Naive thymus-derived CD4-positive, alpha-beta T cell (primary cell): Measurements from ENCODE around the gene PLVAP. TPM values are rescaled to one million over a fixed set of nuclear protein-coding genes. Genes with fewer than 3 reads are reported as not detected.

Experiments used
- ATAC-seq: fragments of 150-1000 bp; cut with Tn5 transposase; 2 replicates; pipeline ENCODE4 v1.10.0; 2021; ENCODE audit warnings: mild to moderate bottlenecking, moderate library complexity
- CTCF ChIA-PET: fragments of 350-600 bp; sonication (Branson Sonifier 250); formaldehyde crosslinking; loops from one replicate; lab custom pipeline; 2021; ENCODE audit warnings: antibody characterized with exemption; lab: Charles Lee
- POLR2A ChIA-PET: fragments of 350-600 bp; sonication (Branson Sonifier 250); formaldehyde crosslinking; loops from one replicate; lab custom pipeline; 2021; ENCODE audit warnings: antibody characterized with exemption, inconsistent platforms; lab: Charles Lee
- DNase-seq, 9 donors: peaks; one replicate each; pipeline versions ENCODE4 v3.0.0 to v3.0.0-alpha.2; 2020 to 2022; ENCODE audit warnings: mixed read lengths in 1 of 9
- H3K27ac ChIP-seq: one replicate; pipeline ENCODE4 v1.7.0; 2013; ENCODE audit warnings: mild to moderate bottlenecking, low read depth, low read length, moderate library complexity
- H3K27me3 ChIP-seq, 2 donors: one replicate each; pipeline ENCODE4 v1.7.0; 2013; ENCODE audit warnings: low read length in 2 of 2, mild to moderate bottlenecking in 2 of 2, moderate library complexity in 2 of 2; ENCODE audit not compliant: control insufficient read depth in 2 of 2, insufficient read depth in 2 of 2
- H3K36me3 ChIP-seq, 3 experiments: 1 replicate in 2 of 3; 2 replicates in 1 of 3; pipeline ENCODE4 v1.7.0; 2013; ENCODE audit warnings: low read length in 3 of 3, mild to moderate bottlenecking in 3 of 3, moderate library complexity in 1 of 3; ENCODE audit not compliant: insufficient read depth in 3 of 3, control insufficient read depth in 2 of 3
- H3K4me1 ChIP-seq, 2 donors: one replicate each; pipeline ENCODE4 v1.7.0; 2013; ENCODE audit warnings: low read length in 2 of 2, mild to moderate bottlenecking in 2 of 2, moderate library complexity in 1 of 2; ENCODE audit not compliant: control insufficient read depth in 2 of 2, insufficient read depth in 2 of 2
- H3K4me3 ChIP-seq: 2 replicates; pipeline ENCODE4 v1.7.0; 2013; ENCODE audit warnings: mild to moderate bottlenecking, low read length
- H3K9me3 ChIP-seq, 3 experiments: 1 replicate in 2 of 3; 2 replicates in 1 of 3; pipeline ENCODE4 v1.7.0; 2013; ENCODE audit warnings: low read length in 3 of 3; ENCODE audit not compliant: control insufficient read depth in 2 of 3
- H3K27ac Mint-ChIP-seq, 9 donors: one replicate each; pipeline ENCODE4 v1.8.0; 2020 to 2022; ENCODE audit warnings: mixed read lengths in 9 of 9, mild to moderate bottlenecking in 8 of 9, moderate library complexity in 5 of 9, inconsistent platforms in 2 of 9
- H3K27me3 Mint-ChIP-seq, 5 donors: one replicate each; pipeline ENCODE4 v1.8.0; 2021 to 2022; ENCODE audit warnings: mixed read lengths in 5 of 5, mild to moderate bottlenecking in 1 of 5
- H3K36me3 Mint-ChIP-seq, 5 donors: one replicate each; pipeline ENCODE4 v1.8.0; 2020 to 2022; ENCODE audit warnings: mixed read lengths in 5 of 5, mild to moderate bottlenecking in 3 of 5, inconsistent platforms in 1 of 5
- H3K4me1 Mint-ChIP-seq, 7 donors: one replicate each; pipeline ENCODE4 v1.8.0; 2020 to 2022; ENCODE audit warnings: mixed read lengths in 7 of 7, mild to moderate bottlenecking in 3 of 7, inconsistent platforms in 1 of 7
- H3K4me3 Mint-ChIP-seq, 10 donors: one replicate each; pipeline ENCODE4 v1.8.0; 2020 to 2022; ENCODE audit warnings: mild to moderate bottlenecking in 10 of 10, mixed read lengths in 10 of 10, moderate library complexity in 6 of 10, inconsistent platforms in 2 of 10
- H3K9me3 Mint-ChIP-seq, 11 donors: one replicate each; pipeline ENCODE4 v1.8.0; 2020 to 2022; ENCODE audit warnings: mixed read lengths in 11 of 11, mild to moderate bottlenecking in 4 of 11, inconsistent platforms in 1 of 11, moderate library complexity in 1 of 11
- intact Hi-C, 2 donors: fragments of 100-400 bp; cut with micrococcal nuclease; formaldehyde crosslinking; loops; one replicate each; pipeline ENCODE4 v1.15.1; 2023
- polyA plus RNA-seq, 2 donors: library from polyadenylated mRNA; unstranded; fragments of 300-500 nt; fragmentation: Illumina TruSeq; gene quantifications; one replicate each; pipeline ENCODE4 v1.2.3, GENCODE V29; 2021
- total RNA-seq, 6 experiments: library from RNA in 5 of 6; stranded (reverse) in 5 of 6; gene quantifications; 1 replicate in 5 of 6; 2 replicates in 1 of 6; pipeline ENCODE4 v1.2.3 and lab custom pipeline; 2021 to 2026

The PLVAP gene
- total RNA-seq: under 1 TPM in 3 of 5 experiments, not detected in 2; 0.24 to 0.43 (median 0.42) TPM
- polyA plus RNA-seq: not detected
- total RNA-seq (lab: John Stamatoyannopoulos, UW): not detected

GRCh38 chr19:17376935-17377600, at the start of gene PLVAP:
TSS of gene PLVAP (minus strand) at chr19:17377342. CDS start at chr19:17377288, 54 bp downstream.
- Histone ChIP-seq H3K36me3 (no peaks in the 10 kb centered on the region), H3K9me3 (no peaks in the 10 kb centered on the region), H3K27me3 (no peaks in the 10 kb centered on the region), H3K4me3 (no peak within 1 kb of the TSS), H3K4me1 (no peaks in the 10 kb centered on the region), H3K27ac (no peak within 1 kb of the TSS)
- H3K4me3 Mint-ChIP-seq: no peak within 1 kb of the TSS
- ATAC-seq (no peak), DNase-seq (no peak)
- peaks cover 0 to 4% (median 0%) of the 10 kb centered on the region in 5 donors for H3K36me3 Mint-ChIP-seq
- no peak within 1 kb of the TSS for H3K27ac Mint-ChIP-seq
- CTCF ChIA-PET: no interaction called here
- intact Hi-C loops: no loop called here
- POLR2A ChIA-PET: no interaction called here
- H3K27me3 Mint-ChIP-seq: peaks cover 0 to 11% (median 8%) of the 10 kb centered on the region in 5 donors
- peaks cover 0 to 8% (median 2%) of the 10 kb centered on the region in 11 donors for H3K9me3 Mint-ChIP-seq
- H3K4me1 Mint-ChIP-seq: peaks cover 0 to 1% (median under 1%) of the 10 kb centered on the region in 7 donors

GRCh38 chr19:17424743-17425365, 47.7 kb upstream of the PLVAP start:
- peaks cover 0 to 12% (median 0%) of the 10 kb centered on the region in 3 experiments for H3K36me3 ChIP-seq
- Mint-ChIP-seq H3K27ac (no peak overlapping the region), H3K4me3 (peak overlapping the region in 1 of 10 donors; percentile 18), H3K27me3 (no peaks in the 10 kb centered on the region), H3K9me3 (no peaks in the 10 kb centered on the region), H3K4me1 (peaks cover 4 to 18% (median 11%) of the 10 kb centered on the region in 7 donors), H3K36me3 (peaks cover 0 to 8% (median 0%) of the 10 kb centered on the region in 5 donors)
- ChIA-PET CTCF (no interaction called here), POLR2A (no interaction called here)
- no peak overlapping the region for H3K4me3 ChIP-seq
- no peak overlapping the region for H3K27ac ChIP-seq
- intact Hi-C loops: no loop called here
- DNase-seq (peak in 5 of 9 donors; percentile 22 to 41 (median 30)), ATAC-seq (peak; percentile 68)
- peaks cover 5 to 9% of the 10 kb centered on the region in 2 donors for H3K4me1 ChIP-seq
- H3K27me3 ChIP-seq: no peaks in the 10 kb centered on the region
- H3K9me3 ChIP-seq: no peaks in the 10 kb centered on the region

GRCh38 chr19:17423429-17424208, 46.5 kb upstream of the PLVAP start:
- intact Hi-C loops: no loop called here
- Histone ChIP-seq H3K9me3 (no peaks in the 10 kb centered on the region), H3K4me1 (peaks cover 12 to 15% of the 10 kb centered on the region in 2 donors), H3K27ac (no peak overlapping the region), H3K36me3 (peaks cover 0 to 12% (median 0%) of the 10 kb centered on the region in 3 experiments), H3K27me3 (no peaks in the 10 kb centered on the region), H3K4me3 (no peak overlapping the region)
- no peak overlapping the region for H3K4me3 Mint-ChIP-seq
- DNase-seq (no peak), ATAC-seq (no peak)
- no peaks in the 10 kb centered on the region for H3K9me3 Mint-ChIP-seq
- ChIA-PET POLR2A (no interaction called here), CTCF (no interaction called here)
- peaks cover 4 to 28% (median 18%) of the 10 kb centered on the region in 7 donors for H3K4me1 Mint-ChIP-seq
- H3K27ac Mint-ChIP-seq: no peak overlapping the region
- H3K27me3 Mint-ChIP-seq: no peaks in the 10 kb centered on the region
- peaks cover 0 to 8% (median 0%) of the 10 kb centered on the region in 5 donors for H3K36me3 Mint-ChIP-seq

GRCh38 chr19:17421942-17422341, 44.8 kb upstream of the PLVAP start:
- no peak for DNase-seq
- H3K27me3 ChIP-seq: no peaks in the 10 kb centered on the region
- H3K27ac ChIP-seq: no peak overlapping the region
- H3K9me3 ChIP-seq: no peaks in the 10 kb centered on the region
- Mint-ChIP-seq H3K27me3 (no peaks in the 10 kb centered on the region), H3K4me1 (peaks cover 4 to 29% (median 19%) of the 10 kb centered on the region in 7 donors), H3K27ac (peak overlapping the region in 2 of 9 donors; percentile 46 to 55), H3K4me3 (peak overlapping the region in 1 of 10 donors; percentile 6), H3K9me3 (no peaks in the 10 kb centered on the region), H3K36me3 (peaks cover 0 to 10% (median 1%) of the 10 kb centered on the region in 5 donors)
- CTCF ChIA-PET: interaction anchor here (0.7 to 1.0 kb wide), 2 partner anchors 22 to 74 kb away, joined by 3 read pairs; no protein-coding TSS in a partner anchor
- ATAC-seq: no peak
- no peak overlapping the region for H3K4me3 ChIP-seq
- POLR2A ChIA-PET: no interaction called here
- intact Hi-C loops: no loop called here
- peaks cover 12 to 15% of the 10 kb centered on the region in 2 donors for H3K4me1 ChIP-seq
- peaks cover 0 to 12% (median 0%) of the 10 kb centered on the region in 3 experiments for H3K36me3 ChIP-seq

GRCh38 chr19:17420475-17420924, 43.4 kb upstream of the PLVAP start:
- Histone ChIP-seq H3K27me3 (no peaks in the 10 kb centered on the region), H3K36me3 (peaks cover 0 to 12% (median 0%) of the 10 kb centered on the region in 3 experiments), H3K9me3 (no peaks in the 10 kb centered on the region), H3K4me3 (peak overlapping the region; percentile 79), H3K27ac (peak overlapping the region; percentile 70), H3K4me1 (peaks cover 12 to 15% of the 10 kb centered on the region in 2 donors)
- intact Hi-C loops: loop anchor here in 1 of 2 donors (1.0 kb wide), 2 partner anchors 15 to 86 kb away; partner anchors contain the start of genes ANO8 and BST2
- H3K27me3 Mint-ChIP-seq: no peaks in the 10 kb centered on the region
- H3K9me3 Mint-ChIP-seq: no peaks in the 10 kb centered on the region
- peaks cover 4 to 29% (median 19%) of the 10 kb centered on the region in 7 donors for H3K4me1 Mint-ChIP-seq
- POLR2A ChIA-PET: interaction anchor here (0.6 to 3.4 kb wide), 5 partner anchors 13 to 206 kb away, joined by 3 to 33 read pairs (median 5); partner anchors contain the start of genes BST2, DDA1, PGLS and USE1
- peak overlapping the region; percentile 87 to 95 (median 90) for H3K4me3 Mint-ChIP-seq
- CTCF ChIA-PET: interaction anchor here (0.7 to 1.3 kb wide), 2 partner anchors 72 to 185 kb away, joined by 3 to 5 read pairs; no protein-coding TSS in a partner anchor
- peak overlapping the region; percentile 58 to 86 (median 69) for H3K27ac Mint-ChIP-seq
- peak in 4 of 9 donors; percentile 9 to 50 (median 21) for DNase-seq
- ATAC-seq: no peak
- peaks cover 0 to 13% (median 4%) of the 10 kb centered on the region in 5 donors for H3K36me3 Mint-ChIP-seq
